K562 (cell line): ENCODE results near the gene ZNF584. TPM values are rescaled to one million over a fixed set of nuclear protein-coding genes. Genes with fewer than 3 reads are reported as not detected.

Experiments
- ATAC-seq: fragments of 200-7000 bp; cut with Tn5 transposase; 3 replicates; pipeline ENCODE4 v1.9.1; 2020; ENCODE audit warnings: moderate library complexity
- BruUV-seq: library from RNA; stranded (reverse); fragments of 400-500 nt; replicated peaks from 2 replicates; lab custom pipeline; 2021; lab: Mats Ljungman, UMichigan
- CTCF ChIA-PET: fragments of 300-600 bp; formaldehyde crosslinking; extraction: SDS; loops from one replicate; lab custom pipeline; 2021; ENCODE audit warnings: low intra/inter-chr PET ratio; lab: Yijun Ruan, JAX
- POLR2A ChIA-PET: fragments of 300-600, 350-650 bp; sonication (Branson Sonifier 250); formaldehyde crosslinking; extraction: SDS; loops from one replicate; lab custom pipeline; 2021; ENCODE audit warnings: antibody characterized with exemption, inconsistent platforms; lab: Yijun Ruan, JAX
- DNase-seq, 4 experiments: peaks; one replicate each; pipeline versions ENCODE4 v3.0.0 to v3.0.0-alpha.2; 2011 to 2018; ENCODE audit warnings: low spot score in 3 of 4, mixed read lengths in 3 of 4; ENCODE audit errors: extremely low read depth in 1 of 4
- FAIRE-seq: peaks from 2 replicates; lab custom pipeline; 2011; peaks lifted over from hg19 to GRCh38; lab: Jason Lieb, UNC
- H2AFZ ChIP-seq: 2 replicates; pipeline ENCODE4 v1.6.0; 2011; ENCODE audit warnings: low read depth, low read length, control low read depth, inconsistent platforms
- H3K27ac ChIP-seq: fragments of 200-600 bp; 3 replicates; pipeline ENCODE4 v1.8.0; 2011; ENCODE audit warnings: low read depth, mild to moderate bottlenecking, control low read depth, inconsistent platforms, low read length, moderate library complexity, mixed read lengths; ENCODE audit errors: extremely low read depth
- H3K27me3 ChIP-seq, 2 experiments: fragments of 300-600 bp in 1 of 2; 2 replicates in 1 of 2; 3 replicates in 1 of 2; pipeline versions ENCODE4 v1.6.0 to v1.8.0; 2011; ENCODE audit warnings: inconsistent platforms in 2 of 2, low read length in 2 of 2, mild to moderate bottlenecking in 1 of 2, mixed read lengths in 1 of 2, moderate library complexity in 1 of 2; ENCODE audit not compliant: control insufficient read depth in 2 of 2, insufficient read depth in 2 of 2
- H3K36me3 ChIP-seq: fragments of 300-600 bp; 3 replicates; pipeline ENCODE4 v1.8.0; 2011; ENCODE audit warnings: mild to moderate bottlenecking, low read length, inconsistent platforms; ENCODE audit not compliant: control insufficient read depth, insufficient read depth
- H3K4me1 ChIP-seq, 2 experiments: fragments of 200-600 bp in 1 of 2; replicated peaks in 1 of 2; 2 replicates in 1 of 2; 3 replicates in 1 of 2; pipeline versions ENCODE4 v1.5.1 to v1.8.0; 2011; ENCODE audit warnings: inconsistent platforms in 2 of 2, low read length in 2 of 2, mild to moderate bottlenecking in 1 of 2, mixed read lengths in 1 of 2, moderate library complexity in 1 of 2; ENCODE audit not compliant: control insufficient read depth in 2 of 2, insufficient read depth in 2 of 2
- H3K4me2 ChIP-seq: 2 replicates; pipeline ENCODE4 v1.6.1; 2011; ENCODE audit warnings: low read length, control low read depth, inconsistent platforms, mixed read lengths; ENCODE audit not compliant: insufficient read depth
- H3K4me3 ChIP-seq: fragments of 200-600 bp; sonication (generic), shearing (Covaris generic); 2 replicates; pipeline ENCODE4 v1.5.1; 2016; ENCODE audit warnings: control low read depth, inconsistent platforms
- H3K79me2 ChIP-seq: fragments of 200-600 bp; 3 replicates; pipeline ENCODE4 v1.8.0; 2011; ENCODE audit warnings: low read length, inconsistent platforms; ENCODE audit not compliant: control insufficient read depth, insufficient read depth
- H3K9ac ChIP-seq, 2 experiments: 2 replicates each; pipeline versions ENCODE4 v1.6.0 to v1.6.1; 2011; ENCODE audit warnings: low read depth in 2 of 2, low read length in 2 of 2, control low read depth in 1 of 2, inconsistent platforms in 1 of 2, mild to moderate bottlenecking in 1 of 2, mixed read lengths in 1 of 2; ENCODE audit not compliant: insufficient read depth in 1 of 2
- H3K9me1 ChIP-seq: one replicate; pipeline ENCODE4 v1.6.0; 2011; ENCODE audit warnings: inconsistent platforms, mild to moderate bottlenecking, low read length, moderate library complexity; ENCODE audit not compliant: control insufficient read depth, insufficient read depth
- H3K9me3 ChIP-seq: replicated peaks from 2 replicates; pipeline ENCODE4 v1.5.1; 2011; ENCODE audit warnings: low read depth, low read length, inconsistent platforms; ENCODE audit not compliant: control insufficient read depth, insufficient read depth
- H4K20me1 ChIP-seq: replicated peaks from 2 replicates; pipeline ENCODE4 v1.6.1; 2011; ENCODE audit warnings: low read length, inconsistent platforms, mixed read lengths; ENCODE audit not compliant: control insufficient read depth, insufficient read depth
- ASH1L ChIP-seq: fragments of 450-650 bp; IDR thresholded peaks from 2 replicates; pipeline ENCODE4 v1.6.1; 2018; ENCODE audit warnings: borderline replicate concordance, mild to moderate bottlenecking, low read depth; ENCODE audit not compliant: partially characterized antibody
- ELF1 ChIP-seq: fragments of 200-800 bp; sonication (Bioruptor generic); IDR thresholded peaks from 2 replicates; pipeline ENCODE4 v1.6.1; 2016; ENCODE audit warnings: missing genetic modification characterization, missing compliant biosample characterization
- EP300 ChIP-seq: IDR thresholded peaks from 2 replicates; pipeline ENCODE4 v1.6.1; 2012; ENCODE audit warnings: low read length, improper control_type of control experiment
- GTF3C2 ChIP-seq: IDR thresholded peaks from 3 replicates; pipeline ENCODE4 v1.6.1; 2011; ENCODE audit warnings: borderline replicate concordance, mild to moderate bottlenecking, moderate library complexity; ENCODE audit not compliant: insufficient read length; ENCODE audit errors: extremely low read depth
- HDAC1 ChIP-seq, 2 experiments: fragments of 450-650 bp; IDR thresholded peaks; 2 replicates each; pipeline ENCODE4 v1.6.1; 2016 to 2017; ENCODE audit warnings: inconsistent platforms in 1 of 2, mild to moderate bottlenecking in 1 of 2, moderate library complexity in 1 of 2
- HDAC2 ChIP-seq: fragments of 450-650 bp; IDR thresholded peaks from 2 replicates; pipeline ENCODE4 v1.6.1; 2016; ENCODE audit warnings: mild to moderate bottlenecking
- HNRNPL ChIP-seq: fragments of 200-400 bp; formaldehyde crosslinking; IDR thresholded peaks from 2 replicates; pipeline ENCODE4 v1.6.1; 2017; ENCODE audit warnings: low read depth, mild to moderate bottlenecking, low read length
- NKRF ChIP-seq: fragments of 450-650 bp; IDR thresholded peaks from 2 replicates; pipeline ENCODE4 v1.6.1; 2016; ENCODE audit warnings: borderline replicate concordance
- SIN3A ChIP-seq, 2 experiments: fragments of 150-350 bp in 1 of 2; IDR thresholded peaks; 2 replicates each; pipeline ENCODE4 v1.6.1; 2011 to 2016; ENCODE audit warnings: borderline replicate concordance in 2 of 2, low read depth in 2 of 2, low read length in 2 of 2, mild to moderate bottlenecking in 2 of 2, moderate library complexity in 2 of 2; ENCODE audit not compliant: control insufficient read depth in 1 of 2
- SMC3 ChIP-seq: conservative IDR thresholded peaks from 2 replicates; pipeline ENCODE4 v1.6.1; 2011; ENCODE audit warnings: low read depth, low read length, improper control_type of control experiment; ENCODE audit not compliant: insufficient read depth
- SP1 ChIP-seq: sonication (generic); formaldehyde crosslinking; IDR thresholded peaks from 2 replicates; pipeline ENCODE4 v1.8.1; 2022; ENCODE audit warnings: mild to moderate bottlenecking, missing genetic modification reagents
- TGIF2 ChIP-seq: sonication (generic); formaldehyde crosslinking; IDR thresholded peaks from 2 replicates; pipeline ENCODE4 v1.8.1; 2022; ENCODE audit warnings: mild to moderate bottlenecking, missing genetic modification reagents, moderate library complexity
- ZEB2 ChIP-seq: fragments of 450-650 bp; IDR thresholded peaks from 2 replicates; pipeline ENCODE4 v1.6.1; 2016
- ZFP36 ChIP-seq: fragments of 150-350 bp; IDR thresholded peaks from 2 replicates; pipeline ENCODE4 v1.6.1; 2018; ENCODE audit warnings: low read length, low read depth; ENCODE audit not compliant: partially characterized antibody
- ZNF197 ChIP-seq: fragments of 200-800 bp; sonication (Bioruptor generic); IDR thresholded peaks from 2 replicates; pipeline ENCODE4 v1.6.1; 2016; ENCODE audit warnings: low read depth, missing genetic modification characterization, missing compliant biosample characterization
- ZNF224 ChIP-seq: sonication (generic); formaldehyde crosslinking; IDR thresholded peaks from 2 replicates; pipeline ENCODE4 v1.8.0; 2022; ENCODE audit warnings: mild to moderate bottlenecking, missing genetic modification reagents
- WGBS: fragments of 100-300 bp; shearing (Covaris generic); methylation state at CpG from one replicate; pipeline ENCODE4 v1.1.6; 2016; ENCODE audit warnings: low coverage, mixed read lengths; ENCODE audit not compliant: insufficient coverage; ENCODE audit errors: missing lambda C conversion rate; 5-methylcytosine and 5-hydroxymethylcytosine counted together
- in situ Hi-C: fragments of 300-500 bp; cut with MboI; formaldehyde crosslinking; loops from 4 replicates; pipeline ENCODE4 v1.15.0; 2018; ENCODE audit warnings: inconsistent platforms, mixed read lengths
- intact Hi-C: fragments of 100-400 bp; cut with micrococcal nuclease; formaldehyde crosslinking; loops from 2 replicates; pipeline ENCODE4 v1.14.2; 2022
- polyA plus RNA-seq, 8 experiments: library from polyadenylated mRNA; depleted of rRNA in 4 of 8; stranded (reverse) in 5 of 8; unstranded in 3 of 8; fragments of >200 nt; fragmentation: Nextera tagmentation in 2 of 8; fragmentation: Illumina TruSeq in 1 of 8; extraction: Ambion mirVana in 2 of 8; extraction: Trizol in 1 of 8; gene quantifications; 2 replicates each; pipeline versions ENCODE4 v1.2.1 to v1.2.3, GENCODE V29; 2011 to 2014; ENCODE audit warnings: inconsistent platforms in 1 of 8, missing spikeins in 1 of 8
- total RNA-seq, 7 experiments: library from RNA; depleted of rRNA in 6 of 7; stranded (reverse); fragments of >200 nt in 6 of 7; fragmentation: Illumina TruSeq in 2 of 7; extraction: Trizol in 2 of 7; gene quantifications; 2 replicates each; pipeline versions ENCODE4 v1.2.1 to v1.2.3, GENCODE V29; 2011 to 2021; ENCODE audit warnings: low replicate concordance in 1 of 7

ZNF584 gene
- total and polyA plus RNA-seq, 9 of the 15 experiments (the other 6 are each of a cell fraction or from before 2014, with no cell fraction given): 5.8 to 43.4 (median 24.6) TPM

GRCh38 chr19:58387338-58388174 is 20.9 kb upstream of the ZNF584 start:
- Histone ChIP-seq H3K27me3 (no peaks in the 10 kb centered on the region), H3K9me3 (no peaks in the 10 kb centered on the region), H3K4me3 (peak overlapping the region; percentile 92), H3K4me1 (peaks cover 25 to 34% of the 10 kb centered on the region in 2 experiments), H3K9ac (peak overlapping the region; percentile 98 to 99), H3K4me2 (peak overlapping the region; percentile 100), H3K36me3 (peaks cover 49% of the 10 kb centered on the region), H4K20me1 (peaks cover 13% of the 10 kb centered on the region), H3K27ac (peak overlapping the region; percentile 93), H3K79me2 (peaks cover 71% of the 10 kb centered on the region), H2AFZ (no peak overlapping the region; the same call in 1 of the 2 replicates), H3K9me1 (no peaks in the 10 kb centered on the region)
- WGBS: under 1% methylated on average over 38 of the region's 39 CpGs
- BruUV-seq: TSS peak; percentile 69
- in situ Hi-C loops: no loop called here
- FAIRE-seq (peak; percentile 65), ATAC-seq (peak; percentile 6), DNase-seq (peak in 1 of 4 experiments; percentile 59)
- ChIA-PET CTCF (no interaction called here), POLR2A (interaction anchor here (0.6 to 2.0 kb wide), 13 partner anchors 10 to 193 kb away, joined by 3 to 8 read pairs (median 3); partner anchors contain the start of genes ZNF497, ZNF584 and ZSCAN22)
- intact Hi-C loops: loop anchor here (5.0 kb wide), 1 partner anchor 205 kb away; the partner anchor contains the start of gene ZNF274
- TF ChIP-seq ZFP36 (no peak), ASH1L (no peak), EP300 (no peak), HNRNPL (0 out of 2 replicates have a peak, but pooled peaks have one; percentile 9), ZEB2 (peak; percentile 14; the same call in 1 of the 2 replicates), NKRF (peak; percentile 97), SIN3A (IDR thresholded peaks at IDR 0.05; ENCODE audit: borderline replicate concordance in 2 of 2, control insufficient read depth in 1 of 2, low read depth in 2 of 2, low read length in 2 of 2) (peak in 1 of 2 experiments; percentile 39; a peak in 1 of 4 replicates), SP1 (CRISPR knock-in tag) (peak; percentile 63; the same call in 1 of the 2 replicates), ELF1 (tag) (peak; percentile 71; the same call in 1 of the 2 replicates), ZNF224 (CRISPR knock-in tag) (0 out of 2 replicates have a peak, but pooled peaks have one; percentile 54), SMC3 (0 out of 2 replicates have a peak, but pooled peaks have one; percentile 7), ZNF197 (CRISPR knock-in tag) (no peak), HDAC1 (IDR thresholded peaks at IDR 0.05) (peak in 1 of 2 experiments; percentile 66; a peak in 1 of 4 replicates), GTF3C2 (no peak), HDAC2 (peak; percentile 4; the same call in 1 of the 2 replicates), TGIF2 (CRISPR knock-in tag) (peak; percentile 31; the same call in 1 of the 2 replicates)
